SK-N-SH treated with all-trans-retinoic acid at 6 μM for 48 hours (cell line): ENCODE results near the gene TFIP11.

ENCODE experiments used
- ATAC-seq: fragments of 200-7000 bp; cut with Tn5 transposase; 3 replicates; pipeline ENCODE4 v1.9.1; 2020; ENCODE audit warnings: mild to moderate bottlenecking, moderate library complexity
- ARNTL ChIP-seq: fragments of 450-650 bp; formaldehyde crosslinking; IDR thresholded peaks from 2 replicates; pipeline ENCODE4 v1.5.0; 2020; ENCODE audit warnings: low read depth, mild to moderate bottlenecking, moderate library complexity, borderline replicate concordance
- BACH2 ChIP-seq: fragments of 250-450 bp; sonication (Bioruptor Pico); IDR thresholded peaks from 2 replicates; pipeline ENCODE4 v1.9.0; 2021; ENCODE audit warnings: mild to moderate bottlenecking, borderline replicate concordance
- CREB5 ChIP-seq: fragments of 250-450 bp; sonication (Bioruptor Pico); IDR thresholded peaks from 2 replicates; pipeline ENCODE4 v1.5.1; 2020; ENCODE audit warnings: low read depth, mild to moderate bottlenecking, moderate library complexity
- CSDC2 ChIP-seq: fragments of 250-450 bp; sonication (Bioruptor Pico); IDR thresholded peaks from 2 replicates; pipeline ENCODE4 v1.5.0; 2020; ENCODE audit warnings: mild to moderate bottlenecking, moderate library complexity
- ESRRG ChIP-seq: fragments of 250-450 bp; sonication (Bioruptor Pico); IDR thresholded peaks from 2 replicates; pipeline ENCODE4 v1.6.1; 2021; ENCODE audit warnings: mild to moderate bottlenecking
- ISL1 ChIP-seq: fragments of 250-450 bp; sonication (Bioruptor Pico); IDR thresholded peaks from 2 replicates; pipeline ENCODE4 v2.1.2; 2022; ENCODE audit warnings: mild to moderate bottlenecking, moderate library complexity
- OSR1 ChIP-seq: fragments of 250-450 bp; sonication (Bioruptor Pico); IDR thresholded peaks from 2 replicates; pipeline ENCODE4 v1.8.0; 2022; ENCODE audit warnings: moderate library complexity, mild to moderate bottlenecking, inconsistent platforms
- PATZ1 ChIP-seq: fragments of 250-450 bp; sonication (Bioruptor Pico); IDR thresholded peaks from 2 replicates; pipeline ENCODE4 v1.8.0; 2020; ENCODE audit warnings: mild to moderate bottlenecking, moderate library complexity, borderline replicate concordance
- PPARA ChIP-seq: fragments of 250-450 bp; sonication (Bioruptor Pico); IDR thresholded peaks from 2 replicates; pipeline ENCODE4 v1.5.0; 2020; ENCODE audit warnings: mild to moderate bottlenecking, borderline replicate concordance
- RARB ChIP-seq: fragments of 250-450 bp; sonication (Bioruptor Pico); IDR thresholded peaks from 2 replicates; pipeline ENCODE4 v1.8.0; 2021; ENCODE audit warnings: mild to moderate bottlenecking, moderate library complexity
- SNAI2 ChIP-seq: fragments of 250-450 bp; sonication (Bioruptor Pico); IDR thresholded peaks from 2 replicates; pipeline ENCODE4 v1.5.0; 2020; ENCODE audit warnings: mild to moderate bottlenecking, moderate library complexity
- TCF4 ChIP-seq: fragments of 250-450 bp; sonication (Bioruptor Pico); IDR thresholded peaks from 2 replicates; pipeline ENCODE4 v1.8.0; 2021; ENCODE audit warnings: mild to moderate bottlenecking, moderate library complexity, borderline replicate concordance
- TOX ChIP-seq: fragments of 250-450 bp; sonication (Bioruptor Pico); IDR thresholded peaks from 2 replicates; pipeline ENCODE4 v1.8.0; 2021; ENCODE audit warnings: mild to moderate bottlenecking, moderate library complexity, borderline replicate concordance
- ZFP3 ChIP-seq: fragments of 250-450 bp; sonication (Bioruptor Pico); IDR thresholded peaks from 2 replicates; pipeline ENCODE4 v1.5.0; 2020; ENCODE audit warnings: mild to moderate bottlenecking, moderate library complexity
- ZFP30 ChIP-seq: fragments of 450-650 bp; formaldehyde crosslinking; IDR thresholded peaks from 2 replicates; pipeline ENCODE4 v1.5.0; 2022; ENCODE audit warnings: mild to moderate bottlenecking, moderate library complexity
- ZNF565 ChIP-seq: fragments of 450-650 bp; formaldehyde crosslinking; conservative IDR thresholded peaks from 2 replicates; pipeline ENCODE4 v1.5.0; 2020; ENCODE audit warnings: low read depth, mild to moderate bottlenecking, moderate library complexity
- ZNF70 ChIP-seq: fragments of 450-650 bp; formaldehyde crosslinking; IDR thresholded peaks from 2 replicates; pipeline ENCODE4 v1.5.0; 2020; ENCODE audit warnings: mild to moderate bottlenecking, moderate library complexity
- ZNF8 ChIP-seq: fragments of 450-650 bp; formaldehyde crosslinking; IDR thresholded peaks from 2 replicates; pipeline ENCODE4 v1.5.0; 2020; ENCODE audit warnings: mild to moderate bottlenecking, moderate library complexity
- TF ChIP-seq, protein P1 (sequence below): fragments of 250-450 bp; sonication (Bioruptor Pico); IDR thresholded peaks from 2 replicates; pipeline ENCODE4 v1.5.1; 2021; ENCODE audit warnings: mild to moderate bottlenecking, moderate library complexity
- TF ChIP-seq, protein P2 (sequence below): fragments of 250-450 bp; sonication (Bioruptor Pico); IDR thresholded peaks from 2 replicates; pipeline ENCODE4 v1.5.0; 2020; ENCODE audit warnings: mild to moderate bottlenecking, moderate library complexity

The TFIP11 gene

DNA sequence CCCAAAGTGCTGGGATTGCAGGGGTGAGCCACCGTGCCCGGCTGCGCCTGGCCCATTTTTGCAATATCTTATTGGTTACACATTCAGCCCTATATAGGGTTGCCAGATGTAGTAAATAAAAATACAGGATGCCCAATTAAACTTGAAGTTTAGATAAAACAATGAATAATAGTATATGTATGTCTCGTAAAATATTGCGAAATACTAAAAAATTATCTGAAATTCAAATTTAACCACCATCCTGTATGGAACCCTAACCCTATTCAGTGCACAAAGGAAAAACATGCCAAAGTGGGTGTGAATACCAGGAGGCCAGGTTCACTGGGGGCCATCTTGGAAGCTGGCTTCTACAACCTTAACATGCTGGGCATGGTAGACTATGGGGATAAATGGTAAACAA is 5.2 kb upstream of the TFIP11 start:
- no peak for ATAC-seq
- TF ChIP-seq CSDC2 (CRISPR knock-in tag) (no peak), ESRRG (no peak), TCF4 (CRISPR knock-in tag) (no peak), TOX (CRISPR knock-in tag) (no peak), PATZ1 (CRISPR knock-in tag) (no peak), SNAI2 (CRISPR knock-in tag) (no peak), CREB5 (CRISPR knock-in tag) (no peak), BACH2 (CRISPR knock-in tag) (no peak), ZFP3 (CRISPR knock-in tag) (no peak), RARB (CRISPR knock-in tag) (no peak), ZNF565 (CRISPR knock-in tag) (no peak), ARNTL (CRISPR knock-in tag) (no peak), ZNF8 (CRISPR knock-in tag) (no peak), ZNF70 (CRISPR knock-in tag) (no peak), ISL1 (no peak)
- TF ChIP-seq, protein P1, sequence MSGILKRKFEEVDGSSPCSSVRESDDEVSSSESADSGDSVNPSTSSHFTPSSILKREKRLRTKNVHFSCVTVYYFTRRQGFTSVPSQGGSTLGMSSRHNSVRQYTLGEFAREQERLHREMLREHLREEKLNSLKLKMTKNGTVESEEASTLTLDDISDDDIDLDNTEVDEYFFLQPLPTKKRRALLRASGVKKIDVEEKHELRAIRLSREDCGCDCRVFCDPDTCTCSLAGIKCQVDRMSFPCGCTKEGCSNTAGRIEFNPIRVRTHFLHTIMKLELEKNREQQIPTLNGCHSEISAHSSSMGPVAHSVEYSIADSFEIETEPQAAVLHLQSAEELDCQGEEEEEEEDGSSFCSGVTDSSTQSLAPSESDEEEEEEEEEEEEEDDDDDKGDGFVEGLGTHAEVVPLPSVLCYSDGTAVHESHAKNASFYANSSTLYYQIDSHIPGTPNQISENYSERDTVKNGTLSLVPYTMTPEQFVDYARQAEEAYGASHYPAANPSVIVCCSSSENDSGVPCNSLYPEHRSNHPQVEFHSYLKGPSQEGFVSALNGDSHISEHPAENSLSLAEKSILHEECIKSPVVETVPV (CRISPR knock-in tag) = no peak

- no peak for TF ChIP-seq TOX (CRISPR knock-in tag)
- no peak for TF ChIP-seq ZNF565 (CRISPR knock-in tag)
- no peak for TF ChIP-seq ISL1
- TF ChIP-seq SNAI2 (CRISPR knock-in tag) = no peak
- no peak for TF ChIP-seq ZFP3 (CRISPR knock-in tag)
- no peak for TF ChIP-seq ZNF8 (CRISPR knock-in tag)
- TF ChIP-seq TCF4 (CRISPR knock-in tag) = no peak
- no peak for TF ChIP-seq OSR1
- TF ChIP-seq RARB (CRISPR knock-in tag) = no peak
- ATAC-seq = no peak
Measured at GRCh38 chr22:26516503-26516902, 4.2 kb upstream of the TFIP11 start.

DNA sequence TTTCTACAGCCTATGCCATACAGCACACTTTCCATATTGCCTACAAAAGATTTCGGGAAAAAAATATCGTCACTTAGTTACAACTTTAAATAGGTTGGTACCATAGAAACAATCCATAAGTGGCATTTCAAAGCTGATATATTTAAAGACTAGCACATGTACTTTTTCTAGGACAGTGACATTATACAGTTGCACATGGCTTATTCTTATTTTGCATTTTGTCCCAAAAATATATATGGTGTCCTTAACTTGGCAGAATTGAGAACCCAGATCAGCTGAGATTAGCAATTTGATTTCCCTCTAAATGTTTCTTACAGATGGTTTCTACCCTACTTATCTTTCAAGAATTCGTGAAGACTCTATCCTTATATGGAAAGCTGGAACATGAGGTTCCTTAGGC is 3.7 kb upstream of the TFIP11 start:
- ATAC-seq = no peak
- TF ChIP-seq TOX (CRISPR knock-in tag) (no peak), ZFP30 (CRISPR knock-in tag) (no peak), CSDC2 (CRISPR knock-in tag) (no peak), RARB (CRISPR knock-in tag) (no peak), TCF4 (CRISPR knock-in tag) (no peak), ZNF565 (CRISPR knock-in tag) (no peak), CREB5 (CRISPR knock-in tag) (no peak)

DNA sequence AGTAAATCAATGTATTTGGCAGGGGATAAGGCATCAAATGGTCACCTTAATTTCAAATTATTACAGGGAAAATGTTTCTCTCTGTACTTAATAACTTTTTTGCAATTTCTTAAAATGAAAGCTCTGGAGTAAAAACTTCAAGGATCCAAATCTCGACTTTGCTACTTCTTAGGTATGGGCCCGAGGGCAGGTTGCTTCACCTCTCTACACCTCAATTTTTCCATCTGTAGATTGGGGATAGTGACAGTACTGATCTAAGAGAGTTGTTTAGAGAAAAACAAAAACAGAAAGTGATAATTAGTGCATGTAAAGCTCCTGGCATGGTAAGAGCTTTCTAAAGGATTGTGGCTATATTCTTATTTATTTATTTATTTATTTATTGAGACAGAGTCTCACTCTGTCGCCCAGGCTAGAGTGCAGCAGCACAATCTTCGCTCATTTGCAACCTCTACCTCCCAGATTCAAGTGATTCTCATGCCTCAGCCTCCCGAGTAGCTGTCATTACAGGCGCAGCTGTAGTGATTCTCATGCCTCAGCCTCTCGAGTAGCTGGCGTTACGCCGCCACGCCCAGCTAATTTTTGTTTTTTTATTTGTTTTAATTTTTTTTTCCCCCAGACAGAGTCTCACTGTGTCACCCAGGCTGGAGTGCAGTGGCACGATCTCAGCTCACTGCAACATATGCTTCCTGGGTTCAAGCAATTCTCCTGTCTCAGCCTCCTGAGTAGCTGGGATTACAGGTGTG is 2.3 kb upstream of the TFIP11 start:
- no peak for ATAC-seq
- no peak for TF ChIP-seq ZNF565 (CRISPR knock-in tag)
- TF ChIP-seq SNAI2 (CRISPR knock-in tag) = no peak
- no peak for TF ChIP-seq PPARA (CRISPR knock-in tag)
- TF ChIP-seq ISL1 = no peak
- TF ChIP-seq ZNF8 (CRISPR knock-in tag) = no peak
- TF ChIP-seq, protein P2, sequence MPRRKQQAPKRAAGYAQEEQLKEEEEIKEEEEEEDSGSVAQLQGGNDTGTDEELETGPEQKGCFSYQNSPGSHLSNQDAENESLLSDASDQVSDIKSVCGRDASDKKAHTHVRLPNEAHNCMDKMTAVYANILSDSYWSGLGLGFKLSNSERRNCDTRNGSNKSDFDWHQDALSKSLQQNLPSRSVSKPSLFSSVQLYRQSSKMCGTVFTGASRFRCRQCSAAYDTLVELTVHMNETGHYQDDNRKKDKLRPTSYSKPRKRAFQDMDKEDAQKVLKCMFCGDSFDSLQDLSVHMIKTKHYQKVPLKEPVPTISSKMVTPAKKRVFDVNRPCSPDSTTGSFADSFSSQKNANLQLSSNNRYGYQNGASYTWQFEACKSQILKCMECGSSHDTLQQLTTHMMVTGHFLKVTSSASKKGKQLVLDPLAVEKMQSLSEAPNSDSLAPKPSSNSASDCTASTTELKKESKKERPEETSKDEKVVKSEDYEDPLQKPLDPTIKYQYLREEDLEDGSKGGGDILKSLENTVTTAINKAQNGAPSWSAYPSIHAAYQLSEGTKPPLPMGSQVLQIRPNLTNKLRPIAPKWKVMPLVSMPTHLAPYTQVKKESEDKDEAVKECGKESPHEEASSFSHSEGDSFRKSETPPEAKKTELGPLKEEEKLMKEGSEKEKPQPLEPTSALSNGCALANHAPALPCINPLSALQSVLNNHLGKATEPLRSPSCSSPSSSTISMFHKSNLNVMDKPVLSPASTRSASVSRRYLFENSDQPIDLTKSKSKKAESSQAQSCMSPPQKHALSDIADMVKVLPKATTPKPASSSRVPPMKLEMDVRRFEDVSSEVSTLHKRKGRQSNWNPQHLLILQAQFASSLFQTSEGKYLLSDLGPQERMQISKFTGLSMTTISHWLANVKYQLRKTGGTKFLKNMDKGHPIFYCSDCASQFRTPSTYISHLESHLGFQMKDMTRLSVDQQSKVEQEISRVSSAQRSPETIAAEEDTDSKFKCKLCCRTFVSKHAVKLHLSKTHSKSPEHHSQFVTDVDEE = no peak
- TF ChIP-seq TOX (CRISPR knock-in tag) = no peak
- TF ChIP-seq ARNTL (CRISPR knock-in tag) = no peak
- no peak for TF ChIP-seq CREB5 (CRISPR knock-in tag)
- TF ChIP-seq TCF4 (CRISPR knock-in tag) = no peak
- TF ChIP-seq PATZ1 (CRISPR knock-in tag) = no peak
- TF ChIP-seq ZNF70 (CRISPR knock-in tag) = no peak
- no peak for TF ChIP-seq RARB (CRISPR knock-in tag)
- TF ChIP-seq ZFP30 (CRISPR knock-in tag) = no peak
